HCT116 (cell line): ENCODE data around the gene MED25. TPM values are rescaled to one million over a fixed set of nuclear protein-coding genes. Genes with fewer than 3 reads are reported as not detected.

ENCODE experiments used
- ATAC-seq: fragments of 200-7000 bp; cut with Tn5 transposase; 2 replicates; pipeline ENCODE4 v1.9.1; 2020; ENCODE audit warnings: mild to moderate bottlenecking, moderate library complexity
- BruUV-seq: library from RNA; stranded (reverse); fragments of 400-500 nt; replicated peaks from 2 replicates; lab custom pipeline; 2021; lab: Mats Ljungman, UMichigan
- CTCF ChIA-PET: fragments of 300-600 bp; sonication (Branson Sonifier 250); formaldehyde crosslinking; loops from one replicate; lab custom pipeline; 2021; ENCODE audit warnings: antibody characterized with exemption; lab: Charles Lee
- POLR2A ChIA-PET: fragments of 300-600, 350-600 bp; sonication (Branson Sonifier 250); formaldehyde crosslinking; loops from one replicate; lab custom pipeline; 2021; ENCODE audit warnings: antibody characterized with exemption; lab: Charles Lee
- RAD21 ChIA-PET, 2 experiments: fragments of 300-600 bp; sonication (Branson Sonifier 250); formaldehyde crosslinking; loops; one replicate each; lab custom pipeline; 2023; ENCODE audit warnings: low total read pairs in 2 of 2; ENCODE audit not compliant: uncharacterized antibody in 2 of 2, unreplicated experiment in 2 of 2, low non-redundant PET in 1 of 2; lab: Charles Lee
- DNase-seq: peaks from one replicate; pipeline ENCODE4 v3.0.0-alpha.2; 2010; ENCODE audit warnings: low read depth, low spot score
- H2AFZ ChIP-seq: fragments of 200-600 bp; shearing (Covaris generic), sonication (generic); 2 replicates; pipeline ENCODE4 v1.6.1; 2017; ENCODE audit warnings: low read depth, mixed run types, mixed read lengths, antibody characterized with exemption, low read length; ENCODE audit not compliant: poor library complexity, severe bottlenecking
- H3K27ac ChIP-seq: 2 replicates; pipeline ENCODE4 v1.5.1; 2012; ENCODE audit warnings: low read depth, low read length
- H3K27me3 ChIP-seq: fragments of 200-600 bp; sonication (generic); 2 replicates; pipeline ENCODE4 v1.6.1; 2016; ENCODE audit warnings: mixed run types, low read length, mixed read lengths; ENCODE audit not compliant: insufficient read depth
- H3K36me3 ChIP-seq, 2 experiments: fragments of 200-500 bp in 1 of 2; fragments of 200-600 bp in 1 of 2; sonication (Bioruptor generic) in 1 of 2; sonication (generic) in 1 of 2; 2 replicates each; pipeline versions ENCODE4 v1.5.1 to v1.6.1; 2014 to 2016; ENCODE audit warnings: low read length in 2 of 2, inconsistent platforms in 1 of 2, mixed read lengths in 1 of 2, mixed run types in 1 of 2; ENCODE audit not compliant: insufficient read depth in 2 of 2, control insufficient read depth in 1 of 2
- H3K4me1 ChIP-seq, 2 experiments: fragments of 200-600 bp in 1 of 2; sonication (generic) in 1 of 2; 2 replicates each; pipeline versions ENCODE4 v1.5.1 to v1.6.1; 2012 to 2017; ENCODE audit warnings: low read length in 2 of 2, inconsistent platforms in 1 of 2, mild to moderate bottlenecking in 1 of 2, mixed read lengths in 1 of 2, mixed run types in 1 of 2, moderate library complexity in 1 of 2; ENCODE audit not compliant: insufficient read depth in 2 of 2, control insufficient read depth in 1 of 2
- H3K4me2 ChIP-seq: fragments of 200-600 bp; sonication (generic); 2 replicates; pipeline ENCODE4 v1.6.1; 2017; ENCODE audit warnings: mixed run types, low read length, mixed read lengths
- H3K4me3 ChIP-seq, 2 experiments: fragments of 200-600 bp in 1 of 2; sonication (generic) in 1 of 2; replicated peaks in 1 of 2; 2 replicates each; pipeline ENCODE4 v1.5.1; 2011 to 2016; ENCODE audit warnings: low read length in 2 of 2, control low read depth in 1 of 2, low read depth in 1 of 2, mild to moderate bottlenecking in 1 of 2, mixed read lengths in 1 of 2, mixed run types in 1 of 2
- H3K79me2 ChIP-seq: fragments of 200-600 bp; sonication (generic); 2 replicates; pipeline ENCODE4 v1.6.1; 2017; ENCODE audit warnings: mild to moderate bottlenecking, mixed run types, low read length, moderate library complexity, mixed read lengths; ENCODE audit not compliant: insufficient read depth
- H3K9ac ChIP-seq: fragments of 200-600 bp; sonication (generic); 2 replicates; pipeline ENCODE4 v1.6.1; 2016; ENCODE audit warnings: low read length, mixed read lengths
- H3K9me2 ChIP-seq: fragments of 200-600 bp; sonication (generic), shearing (Covaris generic); 2 replicates; pipeline ENCODE4 v1.6.1; 2017; ENCODE audit warnings: mixed run types, mild to moderate bottlenecking, moderate library complexity; ENCODE audit not compliant: insufficient read depth
- H3K9me3 ChIP-seq, 2 experiments: fragments of 200-500 bp in 1 of 2; fragments of 200-600 bp in 1 of 2; sonication (Bioruptor generic) in 1 of 2; sonication (generic) in 1 of 2; 2 replicates each; pipeline ENCODE4 v1.6.1; 2014 to 2017; ENCODE audit warnings: low read length in 2 of 2, mixed read lengths in 2 of 2, inconsistent platforms in 1 of 2, low read depth in 1 of 2, mild to moderate bottlenecking in 1 of 2, mixed run types in 1 of 2, moderate library complexity in 1 of 2; ENCODE audit not compliant: control insufficient read depth in 1 of 2, insufficient read depth in 1 of 2
- H4K20me1 ChIP-seq: fragments of 200-600 bp; sonication (generic), shearing (Covaris generic); 2 replicates; pipeline ENCODE4 v1.6.1; 2017; ENCODE audit warnings: mixed run types, mild to moderate bottlenecking, moderate library complexity; ENCODE audit not compliant: insufficient read depth
- ATF3 ChIP-seq: IDR thresholded peaks from 2 replicates; pipeline ENCODE4 v1.6.1; 2012
- CEBPB ChIP-seq: IDR thresholded peaks from 2 replicates; pipeline ENCODE4 v1.6.1; 2012; ENCODE audit warnings: low read depth
- ELF1 ChIP-seq: IDR thresholded peaks from 2 replicates; pipeline ENCODE4 v1.6.1; 2012; ENCODE audit warnings: low read depth, borderline replicate concordance
- EZH2phosphoT487 ChIP-seq: fragments of 200-600 bp; IDR thresholded peaks from 2 replicates; pipeline ENCODE4 v1.6.1; 2018; ENCODE audit warnings: antibody characterized with exemption, borderline replicate concordance
- FOSL1 ChIP-seq: IDR thresholded peaks from 2 replicates; pipeline ENCODE4 v1.6.1; 2012; ENCODE audit warnings: low read depth
- JUND ChIP-seq: IDR thresholded peaks from 2 replicates; pipeline ENCODE4 v1.6.1; 2012
- MAX ChIP-seq: IDR thresholded peaks from 2 replicates; pipeline ENCODE4 v1.6.1; 2012
- POLR2A ChIP-seq: IDR thresholded peaks from 2 replicates; pipeline ENCODE4 v1.7.0; 2011; ENCODE audit warnings: borderline replicate concordance; ENCODE audit not compliant: insufficient read depth, insufficient read length; ENCODE audit errors: extremely low read depth
- POLR2AphosphoS5 ChIP-seq: IDR thresholded peaks from 2 replicates; pipeline ENCODE4 v1.6.1; 2011; ENCODE audit warnings: mild to moderate bottlenecking, low read depth, low read length, moderate library complexity
- RAD21 ChIP-seq: IDR thresholded peaks from 2 replicates; pipeline ENCODE4 v1.6.1; 2012; ENCODE audit warnings: low read depth, mild to moderate bottlenecking
- SIN3A ChIP-seq: IDR thresholded peaks from 2 replicates; pipeline ENCODE4 v1.6.1; 2012; ENCODE audit warnings: low read depth
- SP1 ChIP-seq: IDR thresholded peaks from 2 replicates; pipeline ENCODE4 v1.6.1; 2012; ENCODE audit warnings: low read depth
- SRF ChIP-seq: IDR thresholded peaks from 2 replicates; pipeline ENCODE4 v1.6.1; 2012; ENCODE audit warnings: low read depth
- TCF7L2 ChIP-seq: IDR thresholded peaks from 2 replicates; pipeline ENCODE4 v1.7.0; 2011; ENCODE audit warnings: borderline replicate concordance, inconsistent platforms; ENCODE audit not compliant: insufficient read depth, insufficient read length; ENCODE audit errors: extremely low read depth
- YY1 ChIP-seq: IDR thresholded peaks from 2 replicates; pipeline ENCODE4 v1.6.1; 2011; ENCODE audit warnings: low read length, low read depth, moderate library complexity, mild to moderate bottlenecking; ENCODE audit not compliant: insufficient replicate concordance; ENCODE audit errors: extremely low read depth
- ZFX ChIP-seq: fragments of 450-650 bp; IDR thresholded peaks from 2 replicates; pipeline ENCODE4 v1.6.1; 2017
- ZNF274 ChIP-seq: fragments of 200-500 bp; sonication (Bioruptor generic); IDR thresholded peaks from 2 replicates; pipeline ENCODE4 v1.6.1; 2014; ENCODE audit warnings: mild to moderate bottlenecking, low read depth, low read length, inconsistent platforms
- intact Hi-C: fragments of 100-400 bp; cut with micrococcal nuclease; formaldehyde crosslinking; loops from 2 replicates; pipeline ENCODE4 v1.10.0; 2022
- total RNA-seq: library from RNA; stranded (reverse); gene quantifications from one replicate; pipeline ENCODE4 v1.2.1, GENCODE V29; 2021; ENCODE audit not compliant: unreplicated experiment

The MED25 gene
- total RNA-seq, 1 experiment from 2014 or later, result 77.7 TPM

GRCh38 chr19:49881672-49882394 lies 63.7 kb downstream of the MED25 start:
- intact Hi-C loops, result no loop called here
- Histone ChIP-seq H3K27ac (no peak overlapping the region), H3K9ac (no peak overlapping the region), H3K4me1 (peaks cover 9 to 23% of the 10 kb centered on the region in 2 experiments), H4K20me1 (no peaks in the 10 kb centered on the region), H3K4me3 (no peak overlapping the region), H3K79me2 (peaks cover 9% of the 10 kb centered on the region; the same call in 1 of the 2 replicates), H2AFZ (no peak overlapping the region), H3K27me3 (no peaks in the 10 kb centered on the region), H3K36me3 (peaks cover 12 to 18% of the 10 kb centered on the region in 2 experiments), H3K9me2 (no peaks in the 10 kb centered on the region), H3K4me2 (no peak overlapping the region), H3K9me3 (peaks cover 0 to 6% of the 10 kb centered on the region in 2 experiments; a peak in 1 of 4 replicates)
- BruUV-seq, result no TSS peak
- TF ChIP-seq JUND, result no peak
- no peak for TF ChIP-seq CEBPB
- no peak for TF ChIP-seq EZH2phosphoT487
- no peak for TF ChIP-seq TCF7L2
- no peak for TF ChIP-seq FOSL1
- no peak for TF ChIP-seq POLR2A
- no peak for ATAC-seq
- RAD21 ChIA-PET, result no interaction called here
- CTCF ChIA-PET, result no interaction called here
- POLR2A ChIA-PET, result no interaction called here
- DNase-seq, result no peak

GRCh38 chr19:49882643-49883042 lies 64.6 kb downstream of the MED25 start:
- Histone ChIP-seq H3K9ac (no peak overlapping the region), H3K4me2 (no peak overlapping the region), H3K79me2 (peaks cover 9% of the 10 kb centered on the region; the same call in 1 of the 2 replicates), H3K9me3 (peaks cover 0 to 6% of the 10 kb centered on the region in 2 experiments; a peak in 1 of 4 replicates), H2AFZ (no peak overlapping the region), H3K27me3 (no peaks in the 10 kb centered on the region), H4K20me1 (no peaks in the 10 kb centered on the region), H3K9me2 (no peaks in the 10 kb centered on the region), H3K4me1 (peaks cover 9 to 23% of the 10 kb centered on the region in 2 experiments), H3K27ac (no peak overlapping the region), H3K4me3 (no peak overlapping the region), H3K36me3 (peaks cover 12 to 18% of the 10 kb centered on the region in 2 experiments)
- CTCF ChIA-PET, result no interaction called here
- no peak for ATAC-seq
- intact Hi-C loops, result no loop called here
- TF ChIP-seq EZH2phosphoT487, result no peak
- TF ChIP-seq ZFX, result no peak
- no peak for TF ChIP-seq CEBPB
- no peak for TF ChIP-seq SP1
- TF ChIP-seq YY1, result no peak
- no peak for TF ChIP-seq SRF
- no peak for TF ChIP-seq ZNF274
- TF ChIP-seq FOSL1, result no peak
- no peak for TF ChIP-seq JUND
- no peak for TF ChIP-seq RAD21
- TF ChIP-seq ATF3, result no peak
- TF ChIP-seq SIN3A, result no peak
- no peak for TF ChIP-seq POLR2AphosphoS5
- no peak for TF ChIP-seq MAX
- TF ChIP-seq POLR2A, result no peak
- no peak for TF ChIP-seq ELF1
- RAD21 ChIA-PET, result no interaction called here
- DNase-seq, result no peak
- POLR2A ChIA-PET, result no interaction called here
- BruUV-seq, result no TSS peak
